Spleen (tissue), 7 donors: ENCODE data around the gene RAB22A.

Experiments used
- CTCF ChIP-seq, 11 experiments: fragments of 200-600 bp in 7 of 11; fragments of 450-650 bp in 4 of 11; sonication (generic) in 4 of 11; IDR thresholded peaks in 8 of 11; conservative IDR thresholded peaks in 3 of 11; 1 replicate in 7 of 11; 2 replicates in 4 of 11; pipeline versions ENCODE4 v1.4.0 to v1.8.0; 2016 to 2021; ENCODE audit warnings: antibody characterized with exemption in 11 of 11, inconsistent platforms in 4 of 11, mild to moderate bottlenecking in 1 of 11
- POLR2A ChIP-seq, 3 donors: fragments of 450-650 bp; IDR thresholded peaks; one replicate each; pipeline ENCODE4 v1.5.1; 2017; ENCODE audit warnings: antibody characterized with exemption in 3 of 3, mild to moderate bottlenecking in 1 of 3
- POLR2AphosphoS5 ChIP-seq, 3 donors: sonication (generic); formaldehyde crosslinking; IDR thresholded peaks; one replicate each; pipeline ENCODE4 v1.5.1; 2017; ENCODE audit warnings: antibody characterized with exemption in 3 of 3
- donor health status: DM: no; HTN: no; CAD: no; lungs with moderate emphysema.
- donor health status: DM: no; HTN: no; CAD: no.
- donor health status: DM: no; HTN: no; CAD: no.

GRCh38 chr20:58389968-58390658, 80.6 kb downstream of the RAB22A start:
- no peak for TF ChIP-seq CTCF (IDR thresholded peaks at IDR 0.05 in 8 of 11, conservative IDR thresholded peaks at IDR 0.05 in 3 of 11)
- no peak for TF ChIP-seq POLR2A (IDR thresholded peaks at IDR 0.05)
- no peak for TF ChIP-seq POLR2AphosphoS5 (IDR thresholded peaks at IDR 0.05)
